ENCODE data around the gene PTPRT.

DNA sequence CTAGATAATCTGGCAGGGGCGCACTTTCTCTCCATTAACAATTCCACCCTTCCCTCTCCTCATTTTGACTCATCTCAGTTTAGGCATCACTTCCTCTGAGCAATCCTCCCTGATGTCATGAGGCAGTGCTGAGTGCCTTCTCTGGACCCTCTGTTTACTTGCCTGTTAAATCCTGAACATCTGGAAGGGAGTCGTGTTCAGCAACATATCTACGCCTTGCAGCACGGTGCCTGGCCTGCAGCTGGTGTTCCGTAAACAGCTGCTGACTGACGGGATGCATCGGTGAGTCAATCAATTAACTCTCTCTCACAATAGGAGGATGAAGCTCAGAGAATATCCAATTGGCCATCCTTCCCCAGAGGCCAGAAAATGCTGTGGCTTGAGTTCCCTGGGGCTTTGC, 613.5 kb downstream of the PTPRT start:
- TF ChIP-seq CTCF (IDR thresholded peaks at IDR 0.05), result no peak
- no peak for TF ChIP-seq POLR2A (IDR thresholded peaks at IDR 0.05)
